ENCODE measurements around the gene MACROD1.

DNA sequence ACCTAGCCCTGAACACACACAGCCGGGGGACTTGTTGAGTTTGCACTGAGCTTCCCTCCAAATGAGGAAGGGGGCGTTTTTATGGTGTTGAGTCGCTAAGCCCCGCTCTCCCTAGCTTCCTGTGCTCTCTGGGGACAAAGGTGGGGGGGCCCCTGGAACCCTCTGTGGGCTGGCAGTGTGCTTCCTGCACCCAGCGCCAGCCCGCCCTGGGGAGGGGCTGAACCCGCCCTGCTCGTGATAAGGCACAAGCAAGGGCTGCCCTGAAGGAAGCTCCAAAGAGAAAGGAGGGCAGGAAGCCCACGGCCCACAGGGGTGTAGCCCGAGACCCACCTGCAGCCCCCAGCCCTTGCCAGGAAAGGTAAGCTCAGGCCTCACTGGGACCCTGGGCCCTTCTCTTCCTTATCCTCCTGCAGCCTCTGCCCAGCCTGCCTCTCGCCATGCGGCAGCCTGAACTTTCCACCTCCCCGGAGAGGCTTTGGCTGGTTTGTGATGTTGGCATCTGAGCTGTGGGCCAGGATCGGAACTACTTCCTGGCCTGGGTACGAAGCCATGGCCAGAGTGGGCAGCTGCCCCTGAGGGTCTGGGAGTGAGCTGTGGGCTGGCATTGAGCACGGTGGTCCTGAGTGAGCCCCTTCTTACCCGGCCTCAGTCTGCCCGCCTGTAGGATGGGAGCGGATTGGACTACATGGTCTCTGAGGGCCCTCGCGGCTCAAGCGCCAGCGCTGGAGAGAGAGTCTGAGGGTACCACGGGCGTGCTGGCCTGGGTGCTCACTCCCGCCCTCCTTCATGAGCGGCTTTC, 40.7 kb upstream of the MACROD1 start, which contains the start of gene FERMT3:
- TF ChIP-seq EP300 (IDR thresholded peaks at IDR 0.05) (no peak), POLR2A (IDR thresholded peaks at IDR 0.05) (no peak)
- TF ChIP-seq, protein P1, sequence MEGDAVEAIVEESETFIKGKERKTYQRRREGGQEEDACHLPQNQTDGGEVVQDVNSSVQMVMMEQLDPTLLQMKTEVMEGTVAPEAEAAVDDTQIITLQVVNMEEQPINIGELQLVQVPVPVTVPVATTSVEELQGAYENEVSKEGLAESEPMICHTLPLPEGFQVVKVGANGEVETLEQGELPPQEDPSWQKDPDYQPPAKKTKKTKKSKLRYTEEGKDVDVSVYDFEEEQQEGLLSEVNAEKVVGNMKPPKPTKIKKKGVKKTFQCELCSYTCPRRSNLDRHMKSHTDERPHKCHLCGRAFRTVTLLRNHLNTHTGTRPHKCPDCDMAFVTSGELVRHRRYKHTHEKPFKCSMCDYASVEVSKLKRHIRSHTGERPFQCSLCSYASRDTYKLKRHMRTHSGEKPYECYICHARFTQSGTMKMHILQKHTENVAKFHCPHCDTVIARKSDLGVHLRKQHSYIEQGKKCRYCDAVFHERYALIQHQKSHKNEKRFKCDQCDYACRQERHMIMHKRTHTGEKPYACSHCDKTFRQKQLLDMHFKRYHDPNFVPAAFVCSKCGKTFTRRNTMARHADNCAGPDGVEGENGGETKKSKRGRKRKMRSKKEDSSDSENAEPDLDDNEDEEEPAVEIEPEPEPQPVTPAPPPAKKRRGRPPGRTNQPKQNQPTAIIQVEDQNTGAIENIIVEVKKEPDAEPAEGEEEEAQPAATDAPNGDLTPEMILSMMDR (IDR thresholded peaks at IDR 0.05) = no peak
